HCT116 (cell line): ENCODE data around the gene GCN1.

Experiments used
- EZH2phosphoT487 ChIP-seq: fragments of 200-600 bp; IDR thresholded peaks from 2 replicates; pipeline ENCODE4 v1.6.1; 2018; ENCODE audit warnings: antibody characterized with exemption, borderline replicate concordance
- POLR2A ChIP-seq: IDR thresholded peaks from 2 replicates; pipeline ENCODE4 v1.7.0; 2011; ENCODE audit warnings: borderline replicate concordance; ENCODE audit not compliant: insufficient read depth, insufficient read length; ENCODE audit errors: extremely low read depth
- TF ChIP-seq, protein P1 (sequence below), 3 experiments: fragments of 200-600 bp in 1 of 3; sonication (generic) in 1 of 3; IDR thresholded peaks in 2 of 3; conservative IDR thresholded peaks in 1 of 3; 2 replicates each; pipeline ENCODE4 v1.5.1; 2012 to 2017; ENCODE audit warnings: low read depth in 2 of 3, low read length in 2 of 3, antibody characterized with exemption in 1 of 3, borderline replicate concordance in 1 of 3, control low read depth in 1 of 3, mild to moderate bottlenecking in 1 of 3, mixed read lengths in 1 of 3, mixed run types in 1 of 3, moderate library complexity in 1 of 3; ENCODE audit not compliant: insufficient read depth in 1 of 3

DNA sequence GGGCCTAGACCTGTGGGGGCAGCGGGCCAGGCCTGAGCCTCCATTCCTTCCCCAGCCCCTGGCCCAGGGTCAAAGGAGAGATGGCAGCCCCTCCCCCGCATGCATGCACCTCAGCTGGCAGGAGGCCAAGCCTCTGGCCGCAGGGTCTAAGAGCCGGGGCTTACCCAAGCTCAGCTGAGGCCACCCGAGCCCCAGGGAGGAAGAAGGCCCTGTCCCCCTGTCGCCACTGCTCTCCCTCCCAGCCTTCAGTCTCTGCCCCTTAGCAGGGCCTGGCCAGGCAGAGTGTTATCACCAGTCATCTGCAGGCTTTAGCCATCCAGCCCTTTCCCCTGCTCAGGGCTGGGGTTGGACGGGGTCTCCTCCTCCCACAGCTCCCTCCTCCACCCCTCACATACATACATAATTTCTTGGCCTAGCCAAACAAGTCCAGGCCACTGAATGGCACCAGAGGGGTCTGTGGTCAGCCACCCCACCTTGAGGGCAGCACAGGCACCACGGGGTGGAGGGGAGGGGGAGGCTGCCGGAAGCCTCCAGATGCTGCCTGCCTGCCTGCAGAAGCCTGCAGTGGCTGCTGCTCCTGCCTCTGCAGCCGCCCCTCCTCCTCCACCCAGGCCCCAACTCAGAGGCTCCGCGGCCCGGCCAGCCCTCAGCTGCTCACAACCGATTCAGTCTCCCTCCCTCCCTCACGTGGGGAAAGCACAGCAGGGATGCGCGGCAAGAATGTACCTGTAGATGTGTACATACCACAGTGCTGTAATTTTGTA is 100.7 kb downstream of the GCN1 start:
- TF ChIP-seq POLR2A (no peak), EZH2phosphoT487 (no peak)
- TF ChIP-seq, protein P1, sequence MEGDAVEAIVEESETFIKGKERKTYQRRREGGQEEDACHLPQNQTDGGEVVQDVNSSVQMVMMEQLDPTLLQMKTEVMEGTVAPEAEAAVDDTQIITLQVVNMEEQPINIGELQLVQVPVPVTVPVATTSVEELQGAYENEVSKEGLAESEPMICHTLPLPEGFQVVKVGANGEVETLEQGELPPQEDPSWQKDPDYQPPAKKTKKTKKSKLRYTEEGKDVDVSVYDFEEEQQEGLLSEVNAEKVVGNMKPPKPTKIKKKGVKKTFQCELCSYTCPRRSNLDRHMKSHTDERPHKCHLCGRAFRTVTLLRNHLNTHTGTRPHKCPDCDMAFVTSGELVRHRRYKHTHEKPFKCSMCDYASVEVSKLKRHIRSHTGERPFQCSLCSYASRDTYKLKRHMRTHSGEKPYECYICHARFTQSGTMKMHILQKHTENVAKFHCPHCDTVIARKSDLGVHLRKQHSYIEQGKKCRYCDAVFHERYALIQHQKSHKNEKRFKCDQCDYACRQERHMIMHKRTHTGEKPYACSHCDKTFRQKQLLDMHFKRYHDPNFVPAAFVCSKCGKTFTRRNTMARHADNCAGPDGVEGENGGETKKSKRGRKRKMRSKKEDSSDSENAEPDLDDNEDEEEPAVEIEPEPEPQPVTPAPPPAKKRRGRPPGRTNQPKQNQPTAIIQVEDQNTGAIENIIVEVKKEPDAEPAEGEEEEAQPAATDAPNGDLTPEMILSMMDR (IDR thresholded peaks at IDR 0.05 in 2 of 3, conservative IDR thresholded peaks at IDR 0.05 in 1 of 3; ENCODE audit: borderline replicate concordance in 1 of 3, insufficient read depth in 1 of 3, low read depth in 2 of 3, low read length in 2 of 3) = no peak
